ENCODE data around the gene FRMD4A. TPM values are rescaled to one million over a fixed set of nuclear protein-coding genes. Genes with fewer than 3 reads are reported as not detected.

Gene FRMD4A
- total and polyA plus RNA-seq, 10 of the 15 experiments (the other 5 are each of a cell fraction or from before 2014, with no cell fraction given) = 17.8 to 75.2 (median 39.1) TPM

DNA sequence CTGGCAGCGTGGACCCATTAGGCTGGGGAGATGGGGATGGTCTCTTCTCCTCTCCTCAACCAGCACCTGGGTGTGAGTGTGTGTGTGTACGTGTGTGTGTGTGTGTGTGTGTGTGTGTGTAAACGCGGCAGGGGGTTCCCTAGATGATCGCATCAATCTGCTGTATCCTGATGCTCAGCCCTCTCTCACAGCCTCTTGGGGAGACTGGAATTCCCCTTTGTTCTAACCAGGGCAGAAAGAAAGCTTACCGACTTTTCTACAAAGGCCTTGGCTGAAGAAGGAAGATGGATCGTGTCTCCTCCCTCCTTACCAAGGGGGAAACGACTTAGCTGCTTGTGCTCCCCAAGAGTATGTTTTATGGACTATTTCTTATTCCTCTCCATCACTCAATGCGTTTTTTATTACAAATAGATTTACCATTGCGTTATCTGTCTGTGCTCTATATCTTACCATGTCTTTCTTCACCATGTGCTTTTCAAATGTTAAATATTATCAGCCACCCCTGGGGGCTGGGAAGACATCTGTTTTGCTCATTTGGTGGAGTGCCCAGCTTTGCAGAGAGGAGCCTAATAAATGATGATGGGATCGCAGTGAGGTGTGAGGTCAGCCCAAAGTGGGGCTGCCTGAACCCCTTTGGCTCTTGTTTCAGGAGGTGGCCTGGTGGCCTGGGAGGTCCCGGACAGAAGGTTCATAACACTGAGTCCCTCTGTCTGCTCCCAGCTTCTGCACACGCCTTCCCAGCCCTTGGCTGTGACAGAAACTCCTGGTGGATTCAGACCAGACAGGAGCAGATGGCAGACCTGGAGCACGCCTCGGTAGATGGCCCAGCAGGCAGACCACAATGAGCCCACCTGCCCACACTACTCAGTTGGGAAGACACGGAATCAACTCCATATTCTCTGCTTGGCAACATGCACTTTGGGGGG, 481.9 kb downstream of the FRMD4A start:
- intact Hi-C loops (cut with micrococcal nuclease; ENCODE audit: unreplicated experiment) = no loop called here
- no peak for ATAC-seq
- RAD21 ChIA-PET (ENCODE audit: unreplicated experiment) = no interaction called here
- no peaks in the 10 kb centered on the region for H3K79me2 ChIP-seq (ENCODE audit: control insufficient read depth, insufficient read depth, low read length)
- H4K20me1 ChIP-seq (ENCODE audit: control insufficient read depth, insufficient read depth) = no peaks in the 10 kb centered on the region
- POLR2A ChIA-PET = interaction anchor here (0.7 kb wide), 1 partner anchor 14 kb away, joined by 3 read pairs; no protein-coding TSS in a partner anchor
- FAIRE-seq = no peak
- 42% methylated on average over 12 of the region's 16 CpGs for WGBS (ENCODE audit: insufficient coverage, insufficient replicate concordance, low lambda C conversion rate, missing lambda C conversion rate)
- in situ Hi-C loops (cut with MboI) = no loop called here
- no peaks in the 10 kb centered on the region for H3K36me3 ChIP-seq (ENCODE audit: control insufficient read depth in 2 of 2, insufficient read depth in 2 of 2, low read length in 1 of 2)
- no peaks in the 10 kb centered on the region; the same call in 2 of the 3 replicates for H3K9me3 ChIP-seq (replicated peaks; ENCODE audit: control insufficient read depth, insufficient read depth, low read length)
- H3K27me3 ChIP-seq (replicated peaks in 1 of 2; ENCODE audit: control insufficient read depth in 2 of 2, insufficient read depth in 2 of 2, low read length in 1 of 2) = no peaks in the 10 kb centered on the region; a peak in 1 of 4 replicates
- CTCF ChIA-PET = no interaction called here
- DNase-seq (ENCODE audit: low read depth, low spot score) = no peak
- H3K27ac ChIP-seq (ENCODE audit: control insufficient read depth, insufficient read depth) = no peak overlapping the region
- SMC1A ChIA-PET (ENCODE audit: uncharacterized antibody, unreplicated experiment) = interaction anchor here (1.0 kb wide), 1 partner anchor 61 kb away, joined by 4 read pairs; no protein-coding TSS in a partner anchor
- H3K4me3 ChIP-seq = no peak overlapping the region
- H3K4me1 ChIP-seq (ENCODE audit: control insufficient read depth, insufficient read depth, low read length) = peaks cover 3% of the 10 kb centered on the region; the same call in 1 of the 2 replicates
- no peak overlapping the region for H3K4me2 ChIP-seq (ENCODE audit: control insufficient read depth, insufficient read depth)
- no peak overlapping the region for H2AFZ ChIP-seq (ENCODE audit: control insufficient read depth, low read depth, low read length)
- BruUV-seq (replicated peaks) = no TSS peak
- no peak overlapping the region for H3K9ac ChIP-seq (ENCODE audit: control insufficient read depth, insufficient read depth, low read length)
- no peak for TF ChIP-seq ZBTB11 (CRISPR knock-in tag; IDR thresholded peaks at IDR 0.05)
- no peak for TF ChIP-seq SP1 (IDR thresholded peaks at IDR 0.05; ENCODE audit: low read depth, low read length)
- TF ChIP-seq SREBF2 (IDR thresholded peaks at IDR 0.05; ENCODE audit: low read length) = no peak
- TF ChIP-seq MTA3 (IDR thresholded peaks at IDR 0.05; ENCODE audit: borderline replicate concordance, low read length) = no peak
- no peak for TF ChIP-seq EZH2 (IDR thresholded peaks at IDR 0.05; ENCODE audit: borderline replicate concordance, control insufficient read depth, low read depth, low read length)
- no peak for TF ChIP-seq CUX1 (IDR thresholded peaks at IDR 0.05; ENCODE audit: insufficient replicate concordance, low read depth, low read length)
- TF ChIP-seq NR2F1 (conservative IDR thresholded peaks at IDR 0.05) = no peak
- no peak for TF ChIP-seq RB1 (IDR thresholded peaks at IDR 0.05; ENCODE audit: borderline replicate concordance)
- TF ChIP-seq RBBP5 (conservative IDR thresholded peaks at IDR 0.05) = no peak
- TF ChIP-seq SMC3 (IDR thresholded peaks at IDR 0.05; ENCODE audit: borderline replicate concordance, low read length) = no peak
- TF ChIP-seq JUND (IDR thresholded peaks at IDR 0.05; ENCODE audit: low read depth, low read length) = no peak
- no peak for TF ChIP-seq MLLT1 (IDR thresholded peaks at IDR 0.05)
- TF ChIP-seq CREM (IDR thresholded peaks at IDR 0.05; ENCODE audit: low read depth) = no peak

Data from GM12878 (cell line).